ENCODE data around the gene WTIP. TPM values are rescaled to one million over a fixed set of nuclear protein-coding genes. Genes with fewer than 3 reads are reported as not detected.

The WTIP gene
- total and polyA plus RNA-seq, 2 donors (not counting 3 experiments of a cell fraction or from before 2014, with no cell fraction given) = 22.4 to 25.7 TPM

- FAIRE-seq (no peak), DNase-seq (ENCODE audit: low read depth, low spot score) (no peak)
- Histone ChIP-seq H3K27me3 (ENCODE audit: control insufficient read depth in 2 of 2, insufficient read depth in 2 of 2, low read length in 2 of 2) (peaks cover 0 to 3% of the 10 kb centered on the region in 2 experiments), H2AFZ (ENCODE audit: low read depth, low read length) (no peak overlapping the region), H3K4me2 (ENCODE audit: insufficient read depth, low read length) (no peak overlapping the region), H3K4me3 (replicated peaks in 1 of 3; ENCODE audit: insufficient read depth in 1 of 3, low read depth in 1 of 3, low read length in 3 of 3) (no peak overlapping the region), H3K4me1 (ENCODE audit: control insufficient read depth, extremely low read depth, insufficient read depth, low read length) (no peaks in the 10 kb centered on the region), H4K20me1 (replicated peaks; ENCODE audit: control insufficient read depth, extremely low read depth, insufficient read depth, low read length) (no peaks in the 10 kb centered on the region), H3K79me2 (ENCODE audit: control insufficient read depth, insufficient read depth, low read length) (no peaks in the 10 kb centered on the region), H3K27ac (ENCODE audit: insufficient read depth, low read depth, low read length) (no peak overlapping the region), H3K9me1 (replicated peaks; ENCODE audit: control insufficient read depth, extremely low read depth, insufficient read depth, low read length) (no peaks in the 10 kb centered on the region), H3K36me3 (ENCODE audit: control insufficient read depth in 2 of 2, extremely low read depth in 1 of 2, insufficient read depth in 2 of 2, low read length in 2 of 2) (no peaks in the 10 kb centered on the region), H3K9ac (replicated peaks; ENCODE audit: extremely low read depth, insufficient read depth, low read length) (no peak overlapping the region), H3K9me3 (replicated peaks; ENCODE audit: control insufficient read depth, insufficient read depth, low read length) (no peaks in the 10 kb centered on the region)
- TF ChIP-seq FOS (IDR thresholded peaks at IDR 0.05; ENCODE audit: borderline replicate concordance, insufficient read depth, low read length) = no peak
- no peak for TF ChIP-seq GATA2 (IDR thresholded peaks at IDR 0.05; ENCODE audit: insufficient read depth, insufficient read length, low read depth, low read length)
- TF ChIP-seq POLR2AphosphoS5 (IDR thresholded peaks at IDR 0.05; ENCODE audit: insufficient read depth, low read depth, low read length) = no peak
- no peak for TF ChIP-seq MYC (IDR thresholded peaks at IDR 0.05; ENCODE audit: low read depth, low read length)
- no peak for TF ChIP-seq EZH2 (IDR thresholded peaks at IDR 0.05; ENCODE audit: borderline replicate concordance, low read depth, low read length, severe bottlenecking)
- TF ChIP-seq CTCF (IDR thresholded peaks at IDR 0.05; ENCODE audit: extremely low read depth in 1 of 2, insufficient read depth in 1 of 2, low read depth in 1 of 2, low read length in 2 of 2) = no peak
- no peak for TF ChIP-seq POLR2A (IDR thresholded peaks at IDR 0.05; ENCODE audit: low read depth, low read length)
- TF ChIP-seq JUN (IDR thresholded peaks at IDR 0.05; ENCODE audit: borderline replicate concordance, insufficient read depth, insufficient read length, low read depth) = no peak
- no peak for TF ChIP-seq MAX (IDR thresholded peaks at IDR 0.05; ENCODE audit: insufficient read depth, insufficient read length)
- intact Hi-C loops (cut with micrococcal nuclease) (no loop called here), dilution Hi-C loops (cut with MboI; ENCODE audit: extremely low pct_ligation_motif_present, low sequenced_read_pairs) (no loop called here)
- POLR2A ChIA-PET = no interaction called here
- CTCF ChIA-PET = no interaction called here
- no TSS peak for BruUV-seq (replicated peaks)
These were observed 30.8 kb downstream of the WTIP start for GRCh38 chr19:34512254-34512822.

Measured in endothelial cell of umbilical vein (primary cell).